GM23248 (cell line): ENCODE data around the gene LYRM4. TPM values are rescaled to one million over a fixed set of nuclear protein-coding genes. Genes with fewer than 3 reads are reported as not detected.

Source experiments
- DNase-seq: peaks from one replicate; pipeline ENCODE4 v3.0.0-alpha.2; 2015
- H2AFZ ChIP-seq: fragments of 200-600 bp; sonication (generic); 2 replicates; pipeline ENCODE4 v1.6.1; 2016; ENCODE audit warnings: antibody characterized with exemption
- H3F3A ChIP-seq: fragments of 200-600 bp; sonication (generic); 2 replicates; pipeline ENCODE4 v1.6.1; 2016; ENCODE audit warnings: mild to moderate bottlenecking, antibody characterized with exemption, mixed run types; ENCODE audit not compliant: insufficient read depth
- H3K27ac ChIP-seq: fragments of 200-600 bp; sonication (generic); 2 replicates; pipeline ENCODE4 v1.5.1; 2016; ENCODE audit warnings: mild to moderate bottlenecking
- H3K27me3 ChIP-seq: fragments of 200-600 bp; sonication (generic); replicated peaks from 2 replicates; pipeline ENCODE4 v1.6.1; 2016; ENCODE audit warnings: mild to moderate bottlenecking; ENCODE audit not compliant: insufficient read depth
- H3K36me3 ChIP-seq: fragments of 200-600 bp; sonication (generic); 2 replicates; pipeline ENCODE4 v1.6.1; 2016; ENCODE audit warnings: low read depth, mild to moderate bottlenecking
- H3K4me1 ChIP-seq: fragments of 200-600 bp; sonication (generic); 2 replicates; pipeline ENCODE4 v1.6.1; 2016; ENCODE audit warnings: mild to moderate bottlenecking; ENCODE audit not compliant: insufficient read depth
- H3K4me2 ChIP-seq: fragments of 200-600 bp; sonication (generic); one replicate; pipeline ENCODE4 v1.6.1; 2016; ENCODE audit warnings: mild to moderate bottlenecking; ENCODE audit not compliant: unreplicated experiment
- H3K4me3 ChIP-seq: fragments of 200-600 bp; sonication (generic); 2 replicates; pipeline ENCODE4 v1.5.1; 2016; ENCODE audit warnings: mild to moderate bottlenecking
- H3K79me2 ChIP-seq: fragments of 200-600 bp; sonication (generic); 2 replicates; pipeline ENCODE4 v1.6.1; 2016; ENCODE audit warnings: mild to moderate bottlenecking; ENCODE audit not compliant: insufficient read depth
- H3K9ac ChIP-seq: fragments of 200-600 bp; sonication (generic); 2 replicates; pipeline ENCODE4 v1.6.1; 2016; ENCODE audit warnings: mild to moderate bottlenecking
- H3K9me2 ChIP-seq: fragments of 200-600 bp; sonication (generic); 2 replicates; pipeline ENCODE4 v1.6.1; 2016; ENCODE audit warnings: mixed run types, mild to moderate bottlenecking, moderate library complexity; ENCODE audit not compliant: insufficient read depth
- H3K9me3 ChIP-seq: fragments of 200-600 bp; sonication (generic); one replicate; pipeline ENCODE4 v1.6.1; 2017; ENCODE audit warnings: low read depth
- H4K20me1 ChIP-seq: fragments of 200-600 bp; sonication (generic); 2 replicates; pipeline ENCODE4 v1.6.0; 2016; ENCODE audit not compliant: insufficient read depth
- EZH2 ChIP-seq: fragments of 200-600 bp; sonication (generic); IDR thresholded peaks from 2 replicates; pipeline ENCODE4 v1.6.1; 2018; ENCODE audit warnings: antibody characterized with exemption, mild to moderate bottlenecking; ENCODE audit not compliant: insufficient read depth, poor library complexity, severe bottlenecking
- EZH2phosphoT487 ChIP-seq: fragments of 200-600 bp; sonication (generic); IDR thresholded peaks from 2 replicates; pipeline ENCODE4 v1.6.1; 2018; ENCODE audit warnings: antibody characterized with exemption, moderate library complexity, mild to moderate bottlenecking, low read depth; ENCODE audit not compliant: insufficient read depth
- WGBS, 2 experiments: methylation state at CpG; one replicate each; pipeline ENCODE4 v1.1.6; 2015 to 2017; ENCODE audit warnings: low lambda C conversion rate in 2 of 2, low coverage in 1 of 2; ENCODE audit errors: missing lambda C conversion rate in 2 of 2; 5-methylcytosine and 5-hydroxymethylcytosine counted together
- in situ Hi-C: fragments of 300-500 bp; cut with MboI; formaldehyde crosslinking; loops from 2 replicates; pipeline ENCODE4 v1.15.0; 2020
- polyA plus RNA-seq: library from polyadenylated mRNA; unstranded; fragments of >200 nt; fragmentation: Nextera tagmentation; extraction: Ambion mirVana; gene quantifications from 2 replicates; pipeline ENCODE4 v1.2.1, GENCODE V29; 2016
- total RNA-seq: library from RNA; depleted of rRNA; stranded (reverse); fragments of >200 nt; shearing (Covaris generic); gene quantifications from 2 replicates; pipeline ENCODE4 v1.2.3, GENCODE V29; 2014; rRNA removed

LYRM4 gene
- total RNA-seq (18.7 and 28.0 TPM in 2 replicates), polyA plus RNA-seq (27.1 and 30.3 TPM in 2 replicates)

GRCh38 chr6:5260661-5261544, at the start of gene LYRM4, which contains the start of gene FARS2:
Gene LYRM4, minus strand, starts transcription at chr6:5260950. Its CDS starts 217 bp downstream, at chr6:5260733.
Gene FARS2, plus strand, starts transcription at chr6:5261513.
- peak; percentile 98 for DNase-seq
- H3K79me2 ChIP-seq: peaks cover 59% of the 10 kb centered on the region
- 1% methylated on average over 43 to 82 of the region's 85 CpGs for WGBS, 2 experiments

GRCh38 chr6:5308066-5308465, 47.3 kb upstream of the LYRM4 start:
- H3K79me2 ChIP-seq: peaks cover 45% of the 10 kb centered on the region
- H2AFZ ChIP-seq: no peak overlapping the region
- H3K27ac ChIP-seq: no peak overlapping the region
- H3K9ac ChIP-seq: no peak overlapping the region
- no peaks in the 10 kb centered on the region for H3F3A ChIP-seq
- H3K27me3 ChIP-seq: no peaks in the 10 kb centered on the region
- H3K4me3 ChIP-seq: no peak overlapping the region
- in situ Hi-C loops: no loop called here
- H3K4me1 ChIP-seq: no peaks in the 10 kb centered on the region; the same call in 1 of the 2 replicates
- no peak for TF ChIP-seq EZH2
- no peak for TF ChIP-seq EZH2phosphoT487
- no peaks in the 10 kb centered on the region for H3K9me3 ChIP-seq
- no peaks in the 10 kb centered on the region for H3K36me3 ChIP-seq
- H3K4me2 ChIP-seq: no peak overlapping the region
- H3K9me2 ChIP-seq: no peaks in the 10 kb centered on the region
- whole genome bisulfite sequencing, 2 experiments: 50 to 51% methylated on average over 4 of the region's 4 CpGs
- H4K20me1 ChIP-seq: no peaks in the 10 kb centered on the region; the same call in 1 of the 2 replicates
- DNase-seq: peak; percentile 51

More at GRCh38 chr6:5260661-5261544, at the start of gene LYRM4, which contains the start of gene FARS2:
- no peak for TF ChIP-seq EZH2
- TF ChIP-seq EZH2phosphoT487: no peak
- Histone ChIP-seq H3K9me3 (no peaks in the 10 kb centered on the region), H4K20me1 (no peaks in the 10 kb centered on the region), H3K27me3 (no peaks in the 10 kb centered on the region), H3K4me3 (peak within 1 kb of the TSS; percentile 93), H3K36me3 (no peaks in the 10 kb centered on the region), H3K9me2 (no peaks in the 10 kb centered on the region), H3F3A (peaks cover 11% of the 10 kb centered on the region), H3K4me1 (peaks cover 15% of the 10 kb centered on the region), H3K9ac (peak within 1 kb of the TSS; percentile 91), H2AFZ (peak within 1 kb of the TSS; percentile 97), H3K4me2 (peak within 1 kb of the TSS; percentile 99), H3K27ac (peak within 1 kb of the TSS; percentile 91)
- in situ Hi-C loops: no loop called here

- in situ Hi-C loops: no loop called here
- no peak overlapping the region for H3K9ac ChIP-seq
- no peaks in the 10 kb centered on the region for H3K9me3 ChIP-seq
- no peak for DNase-seq
- H3K79me2 ChIP-seq: peaks cover 43% of the 10 kb centered on the region
- no peak overlapping the region for H3K27ac ChIP-seq
- no peak overlapping the region for H3K4me3 ChIP-seq
- TF ChIP-seq EZH2 (no peak), EZH2phosphoT487 (no peak)
- no peaks in the 10 kb centered on the region for H3K27me3 ChIP-seq
- H3K4me1 ChIP-seq: no peaks in the 10 kb centered on the region; the same call in 1 of the 2 replicates
- no peak overlapping the region for H3K4me2 ChIP-seq
- H3F3A ChIP-seq: no peaks in the 10 kb centered on the region
- no peak overlapping the region for H2AFZ ChIP-seq
- no peaks in the 10 kb centered on the region for H3K9me2 ChIP-seq
- H3K36me3 ChIP-seq: no peaks in the 10 kb centered on the region
- H4K20me1 ChIP-seq: no peaks in the 10 kb centered on the region; the same call in 1 of the 2 replicates
Measured at GRCh38 chr6:5307058-5307457, 46.3 kb upstream of the LYRM4 start.

- DNase-seq: no peak
- H2AFZ ChIP-seq: no peak overlapping the region
- H3K27ac ChIP-seq: no peak overlapping the region
- no peak overlapping the region for H3K4me2 ChIP-seq
- in situ Hi-C loops: no loop called here
- H3K9ac ChIP-seq: no peak overlapping the region
- WGBS, 2 experiments: 60 to 62% methylated on average over 5 of the region's 5 CpGs
- H3F3A ChIP-seq: no peaks in the 10 kb centered on the region
- H3K9me2 ChIP-seq: no peaks in the 10 kb centered on the region
- no peaks in the 10 kb centered on the region; the same call in 1 of the 2 replicates for H4K20me1 ChIP-seq
- peaks cover 46% of the 10 kb centered on the region for H3K79me2 ChIP-seq
- H3K4me3 ChIP-seq: no peak overlapping the region
- TF ChIP-seq EZH2phosphoT487 (no peak), EZH2 (no peak)
- H3K36me3 ChIP-seq: no peaks in the 10 kb centered on the region
- H3K27me3 ChIP-seq: no peaks in the 10 kb centered on the region
- no peaks in the 10 kb centered on the region for H3K9me3 ChIP-seq
- H3K4me1 ChIP-seq: no peaks in the 10 kb centered on the region; the same call in 1 of the 2 replicates
Measured at GRCh38 chr6:5305968-5306626, 45.3 kb upstream of the LYRM4 start.
